ENCODE measurements around the gene DPRX. TPM values are rescaled to one million over a fixed set of nuclear protein-coding genes. Genes with fewer than 3 reads are reported as not detected.
A peak's percentile ranks its signal among the peaks of the same experiment; 100 is the strongest.

Gene DPRX
- total and polyA plus RNA-seq, 8 donors: 0.16 TPM; not detected in 7

DNA sequence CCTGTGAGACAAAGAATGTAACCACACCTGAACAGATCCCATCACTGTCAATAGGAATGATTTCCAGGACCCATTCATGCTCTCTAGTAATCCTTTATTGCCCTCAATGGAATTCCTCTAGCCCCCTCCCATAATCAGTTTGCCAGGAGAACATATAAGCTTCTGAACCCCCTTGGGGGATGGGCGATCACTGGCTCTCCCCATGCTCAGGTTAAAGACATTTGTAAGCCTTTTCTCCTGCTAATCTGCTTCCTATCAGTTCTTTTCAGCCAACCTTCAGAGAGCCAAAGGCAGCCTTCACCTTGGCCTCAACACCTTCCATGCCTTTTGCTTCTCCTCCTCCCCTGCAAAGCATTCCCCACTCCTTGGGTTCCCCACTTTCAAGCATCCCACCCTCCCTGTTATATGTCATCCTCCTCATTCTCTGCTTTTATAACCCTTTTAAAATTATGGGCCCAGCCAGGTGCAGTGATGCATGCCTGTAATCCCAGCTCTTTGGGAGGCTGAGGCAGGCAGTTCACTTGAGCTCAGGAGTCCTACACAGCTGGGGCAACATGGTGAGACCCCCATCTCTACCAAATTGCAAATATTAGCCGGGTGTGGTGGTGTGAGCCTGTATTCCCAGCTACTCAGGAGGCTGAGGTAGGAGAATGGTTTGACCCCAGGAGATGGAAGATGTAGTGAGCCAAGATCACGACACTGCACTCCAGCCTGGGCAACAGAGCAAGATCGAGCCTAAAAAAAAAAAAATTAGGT, 12.4 kb downstream of the DPRX start:
- intact Hi-C loops (cut with DNase I): no loop called here
- DNase-seq (no peak), FAIRE-seq (no peak), ATAC-seq (no peak)
- no peak for TF ChIP-seq CTCF (IDR thresholded peaks at IDR 0.05)
- H3K9me3 ChIP-seq: no peaks in the 10 kb centered on the region
- no peaks in the 10 kb centered on the region for H3K4me1 ChIP-seq
- no peaks in the 10 kb centered on the region for H3K27me3 ChIP-seq
- no peak overlapping the region for H3K4me3 ChIP-seq
- no peak overlapping the region for H3K27ac ChIP-seq
- 57 to 58% methylated on average over 4 of the region's 4 CpGs for WGBS, 2 donors
- no peaks in the 10 kb centered on the region for H3K36me3 ChIP-seq

DNA sequence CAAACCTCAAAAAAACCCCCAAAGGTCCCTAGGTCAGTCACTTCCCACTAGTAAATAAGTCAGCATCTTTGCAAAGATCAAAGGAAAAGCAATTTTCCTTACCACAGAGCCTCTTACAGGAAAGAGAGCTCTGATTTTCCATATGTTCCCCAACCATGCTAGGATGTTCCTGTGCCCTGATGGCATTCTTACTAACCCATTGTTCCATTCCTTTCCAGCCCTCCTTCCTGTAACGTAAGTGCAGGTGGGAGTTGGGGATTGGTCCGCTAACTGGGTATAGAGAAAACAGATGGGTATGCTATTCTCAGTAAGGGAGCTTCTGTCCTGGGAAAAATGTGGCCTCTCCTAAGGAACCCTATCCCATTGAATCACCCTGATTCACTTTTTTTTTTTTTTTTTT, 14.3 kb downstream of the DPRX start:
- ATAC-seq (no peak), DNase-seq (no peak), FAIRE-seq (no peak)
- no peak for TF ChIP-seq CTCF (IDR thresholded peaks at IDR 0.05)
- Histone ChIP-seq H3K4me3 (no peak overlapping the region), H3K36me3 (no peaks in the 10 kb centered on the region), H3K27ac (no peak overlapping the region), H3K4me1 (no peaks in the 10 kb centered on the region), H3K9me3 (no peaks in the 10 kb centered on the region), H3K27me3 (no peaks in the 10 kb centered on the region)
- 71 to 79% methylated on average over 2 of the region's 2 CpGs for WGBS, 2 donors
- intact Hi-C loops (cut with DNase I): no loop called here

GRCh38 chr19:53647350-53647749, 15.6 kb downstream of the DPRX start:
- H3K27ac ChIP-seq: no peak overlapping the region
- FAIRE-seq: no peak
- no peak for TF ChIP-seq CTCF (IDR thresholded peaks at IDR 0.05)
- 83 to 87% methylated on average over 13 of the region's 13 CpGs for WGBS, 2 donors
- no peaks in the 10 kb centered on the region for H3K9me3 ChIP-seq
- H3K4me1 ChIP-seq: no peaks in the 10 kb centered on the region
- DNase-seq: no peak
- no peak for ATAC-seq
- no peaks in the 10 kb centered on the region for H3K27me3 ChIP-seq
- intact Hi-C loops (cut with DNase I): no loop called here
- no peaks in the 10 kb centered on the region for H3K36me3 ChIP-seq
- H3K4me3 ChIP-seq: no peak overlapping the region

DNA sequence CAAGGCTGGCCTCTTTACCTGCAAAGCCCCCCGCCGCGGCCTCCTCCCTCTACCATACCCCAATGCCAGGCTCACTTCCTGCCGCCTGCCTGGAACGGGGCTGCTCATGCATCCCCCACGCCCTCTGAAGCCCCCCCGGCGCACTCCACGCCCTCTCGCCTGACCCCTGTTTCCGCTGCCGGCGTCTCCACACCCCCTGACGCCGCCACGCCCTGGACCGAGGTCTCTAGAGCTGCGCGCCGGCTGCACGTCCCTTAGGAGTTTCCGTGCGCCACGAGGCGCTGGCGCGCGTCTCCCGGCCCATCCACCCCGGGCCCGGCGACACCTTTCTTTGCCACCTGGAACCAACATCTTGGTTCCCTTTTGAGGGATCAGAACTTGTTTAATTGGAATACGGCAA, 16.0 kb downstream of the DPRX start:
- H3K36me3 ChIP-seq: no peaks in the 10 kb centered on the region
- ATAC-seq (no peak), FAIRE-seq (no peak), DNase-seq (peak in 1 of 6 donors; percentile 33)
- no peak overlapping the region for H3K4me3 ChIP-seq
- 89 to 90% methylated on average over 29 to 33 of the region's 33 CpGs for WGBS, 2 donors
- intact Hi-C loops (cut with DNase I): no loop called here
- H3K4me1 ChIP-seq: no peaks in the 10 kb centered on the region
- no peaks in the 10 kb centered on the region for H3K27me3 ChIP-seq
- no peaks in the 10 kb centered on the region for H3K9me3 ChIP-seq
- no peak for TF ChIP-seq CTCF (IDR thresholded peaks at IDR 0.05)
- no peak overlapping the region for H3K27ac ChIP-seq
